ENCODE measurements around the gene LCA5.

LCA5 gene

GRCh38 chr6:79441192-79441591, 96.0 kb downstream of the LCA5 start:
- H4K91ac ChIP-seq (ENCODE audit: low read length) = no peak overlapping the region
- H3K4me1 ChIP-seq (ENCODE audit: control insufficient read depth, insufficient read depth, low read depth, low read length) = no peaks in the 10 kb centered on the region
- H2AFZ ChIP-seq (ENCODE audit: low read depth, low read length) = no peak overlapping the region
- H3K27me3 ChIP-seq (ENCODE audit: control insufficient read depth in 1 of 2, insufficient read depth in 1 of 2, low read length in 2 of 2) = no peaks in the 10 kb centered on the region
- no peak overlapping the region for H2BK120ac ChIP-seq (ENCODE audit: low read depth, low read length)
- H3K18ac ChIP-seq (ENCODE audit: low read depth in 1 of 2, low read length in 2 of 2) = no peak overlapping the region
- no peak for DNase-seq
- no peak overlapping the region for H4K8ac ChIP-seq (ENCODE audit: low read length)
- no peak overlapping the region for H3K23ac ChIP-seq (ENCODE audit: low read length in 2 of 2)
- H3K4me3 ChIP-seq (ENCODE audit: insufficient read depth in 1 of 2, low read depth in 1 of 2, low read length in 2 of 2) = no peak overlapping the region
- no peak overlapping the region for H3K4me2 ChIP-seq (ENCODE audit: low read length, poor library complexity, severe bottlenecking)
- H2BK12ac ChIP-seq (ENCODE audit: low read length in 2 of 2) = no peak overlapping the region
- H2BK5ac ChIP-seq (ENCODE audit: low read depth, low read length, poor library complexity, severe bottlenecking) = no peak overlapping the region
- no peak overlapping the region for H3K27ac ChIP-seq (ENCODE audit: low read length, poor library complexity, severe bottlenecking)
- H2BK15ac ChIP-seq (ENCODE audit: low read depth, poor library complexity, severe bottlenecking) = no peak overlapping the region
- H3K9me3 ChIP-seq (ENCODE audit: control insufficient read depth, low read length) = no peaks in the 10 kb centered on the region
- no peaks in the 10 kb centered on the region for H3K79me1 ChIP-seq (replicated peaks; ENCODE audit: low read length, poor library complexity, severe bottlenecking)
- no peak overlapping the region for H2AK5ac ChIP-seq (ENCODE audit: low read length, severe bottlenecking)
- H3K4ac ChIP-seq (ENCODE audit: low read depth in 1 of 2, low read length in 2 of 2) = no peak overlapping the region
- no peaks in the 10 kb centered on the region for H3K36me3 ChIP-seq (ENCODE audit: control insufficient read depth in 1 of 2, insufficient read depth in 2 of 2, low read depth in 1 of 2, low read length in 2 of 2)
- H3K9ac ChIP-seq (ENCODE audit: low read length) = no peak overlapping the region
- no peak overlapping the region for H3K14ac ChIP-seq (ENCODE audit: low read length in 2 of 2)

- no peak overlapping the region for H3K9ac ChIP-seq (ENCODE audit: low read length)
- H3K4ac ChIP-seq (ENCODE audit: low read depth in 1 of 2, low read length in 2 of 2) = no peak overlapping the region
- H3K9me3 ChIP-seq (ENCODE audit: control insufficient read depth, low read length) = no peaks in the 10 kb centered on the region
- no peak overlapping the region for H3K4me3 ChIP-seq (ENCODE audit: insufficient read depth in 1 of 2, low read depth in 1 of 2, low read length in 2 of 2)
- WGBS = 31% methylated on average over 1 of the region's 1 CpG
- H3K23ac ChIP-seq (ENCODE audit: low read length in 2 of 2) = no peak overlapping the region
- H3K79me1 ChIP-seq (replicated peaks; ENCODE audit: low read length, poor library complexity, severe bottlenecking) = no peaks in the 10 kb centered on the region
- no peak overlapping the region for H3K4me2 ChIP-seq (ENCODE audit: low read length, poor library complexity, severe bottlenecking)
- no peak overlapping the region for H2BK5ac ChIP-seq (ENCODE audit: low read depth, low read length, poor library complexity, severe bottlenecking)
- H3K36me3 ChIP-seq (ENCODE audit: control insufficient read depth in 1 of 2, insufficient read depth in 2 of 2, low read depth in 1 of 2, low read length in 2 of 2) = no peaks in the 10 kb centered on the region
- H3K14ac ChIP-seq (ENCODE audit: low read length in 2 of 2) = no peak overlapping the region
- H2BK12ac ChIP-seq (ENCODE audit: low read length in 2 of 2) = no peak overlapping the region
- no peaks in the 10 kb centered on the region for H3K4me1 ChIP-seq (ENCODE audit: control insufficient read depth, insufficient read depth, low read depth, low read length)
- no peak overlapping the region for H2BK15ac ChIP-seq (ENCODE audit: low read depth, poor library complexity, severe bottlenecking)
- no peak for DNase-seq
- H2AFZ ChIP-seq (ENCODE audit: low read depth, low read length) = no peak overlapping the region
- H4K8ac ChIP-seq (ENCODE audit: low read length) = no peak overlapping the region
- no peak overlapping the region for H2AK5ac ChIP-seq (ENCODE audit: low read length, severe bottlenecking)
- no peak overlapping the region for H3K27ac ChIP-seq (ENCODE audit: low read length, poor library complexity, severe bottlenecking)
- no peaks in the 10 kb centered on the region for H3K27me3 ChIP-seq (ENCODE audit: control insufficient read depth in 1 of 2, insufficient read depth in 1 of 2, low read length in 2 of 2)
- no peak overlapping the region for H2BK120ac ChIP-seq (ENCODE audit: low read depth, low read length)
- H4K91ac ChIP-seq (ENCODE audit: low read length) = no peak overlapping the region
- no peak overlapping the region for H3K18ac ChIP-seq (ENCODE audit: low read depth in 1 of 2, low read length in 2 of 2)
These were observed 96.6 kb downstream of the LCA5 start for GRCh38 chr6:79440598-79440997.

DNA sequence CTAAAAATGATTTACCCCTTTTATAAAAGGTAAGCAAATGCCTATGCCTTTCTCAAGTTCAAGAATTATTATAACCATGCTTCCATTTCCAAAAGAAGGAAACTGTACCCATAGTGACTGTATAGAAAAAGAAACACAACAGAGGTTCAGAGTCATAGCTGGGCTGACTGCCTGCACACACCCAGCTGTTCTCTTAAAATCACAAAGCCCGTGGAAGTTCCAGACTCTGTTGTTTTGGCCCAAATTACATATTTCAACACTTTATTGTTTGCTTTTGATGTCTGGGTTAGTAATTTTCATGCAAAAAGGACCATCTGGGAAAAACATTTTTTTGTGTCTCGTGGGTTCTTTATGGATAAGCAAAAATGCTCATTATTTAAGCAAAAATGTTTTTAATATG, 99.2 kb downstream of the LCA5 start:
- H2AK5ac ChIP-seq (ENCODE audit: low read length, severe bottlenecking) = no peak overlapping the region
- no peak for DNase-seq
- no peak overlapping the region for H2BK12ac ChIP-seq (ENCODE audit: low read length in 2 of 2)
- no peak overlapping the region for H3K4me3 ChIP-seq (ENCODE audit: insufficient read depth in 1 of 2, low read depth in 1 of 2, low read length in 2 of 2)
- H4K91ac ChIP-seq (ENCODE audit: low read length) = no peak overlapping the region
- H2BK15ac ChIP-seq (ENCODE audit: low read depth, poor library complexity, severe bottlenecking) = no peak overlapping the region
- H3K4ac ChIP-seq (ENCODE audit: low read depth in 1 of 2, low read length in 2 of 2) = no peak overlapping the region
- H3K79me1 ChIP-seq (replicated peaks; ENCODE audit: low read length, poor library complexity, severe bottlenecking) = no peaks in the 10 kb centered on the region
- no peak overlapping the region for H3K14ac ChIP-seq (ENCODE audit: low read length in 2 of 2)
- H3K18ac ChIP-seq (ENCODE audit: low read depth in 1 of 2, low read length in 2 of 2) = no peak overlapping the region
- 93% methylated on average over 1 of the region's 2 CpGs for WGBS
- no peak overlapping the region for H3K27ac ChIP-seq (ENCODE audit: low read length, poor library complexity, severe bottlenecking)
- no peak overlapping the region for H3K23ac ChIP-seq (ENCODE audit: low read length in 2 of 2)
- no peaks in the 10 kb centered on the region for H3K9me3 ChIP-seq (ENCODE audit: control insufficient read depth, low read length)
- H2AFZ ChIP-seq (ENCODE audit: low read depth, low read length) = no peak overlapping the region
- no peaks in the 10 kb centered on the region for H3K4me1 ChIP-seq (ENCODE audit: control insufficient read depth, insufficient read depth, low read depth, low read length)
- no peak overlapping the region for H2BK120ac ChIP-seq (ENCODE audit: low read depth, low read length)
- no peak overlapping the region for H3K4me2 ChIP-seq (ENCODE audit: low read length, poor library complexity, severe bottlenecking)
- no peaks in the 10 kb centered on the region for H3K36me3 ChIP-seq (ENCODE audit: control insufficient read depth in 1 of 2, insufficient read depth in 2 of 2, low read depth in 1 of 2, low read length in 2 of 2)
- peak overlapping the region; percentile 31 for H3K9ac ChIP-seq (ENCODE audit: low read length)
- no peaks in the 10 kb centered on the region for H3K27me3 ChIP-seq (ENCODE audit: control insufficient read depth in 1 of 2, insufficient read depth in 1 of 2, low read length in 2 of 2)
- no peak overlapping the region for H2BK5ac ChIP-seq (ENCODE audit: low read depth, low read length, poor library complexity, severe bottlenecking)
- H4K8ac ChIP-seq (ENCODE audit: low read length) = no peak overlapping the region

GRCh38 chr6:79436241-79436640, 101.0 kb downstream of the LCA5 start:
- no peak for DNase-seq
- Histone ChIP-seq H3K4ac (ENCODE audit: low read depth in 1 of 2, low read length in 2 of 2) (no peak overlapping the region), H3K4me3 (ENCODE audit: insufficient read depth in 1 of 2, low read depth in 1 of 2, low read length in 2 of 2) (no peak overlapping the region), H3K36me3 (ENCODE audit: control insufficient read depth in 1 of 2, insufficient read depth in 2 of 2, low read depth in 1 of 2, low read length in 2 of 2) (no peaks in the 10 kb centered on the region), H3K27ac (ENCODE audit: low read length, poor library complexity, severe bottlenecking) (no peak overlapping the region), H2BK120ac (ENCODE audit: low read depth, low read length) (no peak overlapping the region), H3K27me3 (ENCODE audit: control insufficient read depth in 1 of 2, insufficient read depth in 1 of 2, low read length in 2 of 2) (no peaks in the 10 kb centered on the region), H3K9ac (ENCODE audit: low read length) (no peak overlapping the region), H3K14ac (ENCODE audit: low read length in 2 of 2) (no peak overlapping the region), H4K8ac (ENCODE audit: low read length) (no peak overlapping the region), H4K91ac (ENCODE audit: low read length) (no peak overlapping the region), H3K4me2 (ENCODE audit: low read length, poor library complexity, severe bottlenecking) (no peak overlapping the region), H2BK5ac (ENCODE audit: low read depth, low read length, poor library complexity, severe bottlenecking) (no peak overlapping the region), H3K79me1 (replicated peaks; ENCODE audit: low read length, poor library complexity, severe bottlenecking) (no peaks in the 10 kb centered on the region), H2BK15ac (ENCODE audit: low read depth, poor library complexity, severe bottlenecking) (no peak overlapping the region), H2AK5ac (ENCODE audit: low read length, severe bottlenecking) (no peak overlapping the region), H3K23ac (ENCODE audit: low read length in 2 of 2) (no peak overlapping the region), H2AFZ (ENCODE audit: low read depth, low read length) (no peak overlapping the region), H3K4me1 (ENCODE audit: control insufficient read depth, insufficient read depth, low read depth, low read length) (no peaks in the 10 kb centered on the region), H3K18ac (ENCODE audit: low read depth in 1 of 2, low read length in 2 of 2) (no peak overlapping the region), H3K9me3 (ENCODE audit: control insufficient read depth, low read length) (no peaks in the 10 kb centered on the region), H2BK12ac (ENCODE audit: low read length in 2 of 2) (no peak overlapping the region)
- WGBS = 100% methylated on average over 1 of the region's 2 CpGs

Measured in mesenchymal stem cell (in vitro differentiated cells and primary cell).